Measurements from ENCODE around the gene CASD1.

DNA sequence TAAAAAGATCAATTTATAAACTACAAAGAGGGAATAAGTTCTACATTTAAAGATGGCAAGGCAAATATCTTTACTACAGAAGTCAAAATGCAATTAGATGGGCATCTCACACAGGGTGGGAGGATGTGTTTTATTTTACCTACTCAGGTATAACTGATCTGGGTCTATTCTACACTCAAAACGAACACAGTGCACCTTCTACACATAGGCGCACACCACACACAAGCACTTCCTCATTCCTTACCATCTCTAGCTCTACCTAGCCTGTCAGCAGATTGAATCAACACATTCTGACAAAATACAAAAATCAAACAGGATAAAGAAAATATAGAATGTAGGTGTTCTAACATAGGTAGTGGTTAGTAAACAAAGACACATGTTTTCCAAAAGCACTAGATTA is 81.6 kb downstream of the CASD1 start:
- TF ChIP-seq, protein P1, sequence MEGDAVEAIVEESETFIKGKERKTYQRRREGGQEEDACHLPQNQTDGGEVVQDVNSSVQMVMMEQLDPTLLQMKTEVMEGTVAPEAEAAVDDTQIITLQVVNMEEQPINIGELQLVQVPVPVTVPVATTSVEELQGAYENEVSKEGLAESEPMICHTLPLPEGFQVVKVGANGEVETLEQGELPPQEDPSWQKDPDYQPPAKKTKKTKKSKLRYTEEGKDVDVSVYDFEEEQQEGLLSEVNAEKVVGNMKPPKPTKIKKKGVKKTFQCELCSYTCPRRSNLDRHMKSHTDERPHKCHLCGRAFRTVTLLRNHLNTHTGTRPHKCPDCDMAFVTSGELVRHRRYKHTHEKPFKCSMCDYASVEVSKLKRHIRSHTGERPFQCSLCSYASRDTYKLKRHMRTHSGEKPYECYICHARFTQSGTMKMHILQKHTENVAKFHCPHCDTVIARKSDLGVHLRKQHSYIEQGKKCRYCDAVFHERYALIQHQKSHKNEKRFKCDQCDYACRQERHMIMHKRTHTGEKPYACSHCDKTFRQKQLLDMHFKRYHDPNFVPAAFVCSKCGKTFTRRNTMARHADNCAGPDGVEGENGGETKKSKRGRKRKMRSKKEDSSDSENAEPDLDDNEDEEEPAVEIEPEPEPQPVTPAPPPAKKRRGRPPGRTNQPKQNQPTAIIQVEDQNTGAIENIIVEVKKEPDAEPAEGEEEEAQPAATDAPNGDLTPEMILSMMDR (IDR thresholded peaks at IDR 0.05) = no peak
- no peak for TF ChIP-seq POLR2A (IDR thresholded peaks at IDR 0.05)

All from testis (tissue), 2 donors.